ENCODE data around the gene ABHD10. TPM values are rescaled to one million over a fixed set of nuclear protein-coding genes. Genes with fewer than 3 reads are reported as not detected.

ABHD10 gene
- total RNA-seq, 1 experiment from 2014 or later, result 21.8 TPM

GRCh38 chr3:111968319-111969054, 10.3 kb upstream of the ABHD10 start:
- Histone ChIP-seq H2BK120ac (ENCODE audit: low read depth, low read length, poor library complexity, severe bottlenecking) (no peak overlapping the region), H2BK20ac (ENCODE audit: low read depth, low read length, poor library complexity, severe bottlenecking) (no peak overlapping the region), H3K4me1 (ENCODE audit: insufficient read depth, low read length) (no peaks in the 10 kb centered on the region), H2BK15ac (ENCODE audit: low read depth, low read length) (no peak overlapping the region), H3K79me1 (ENCODE audit: insufficient read depth, low read depth, low read length, poor library complexity, severe bottlenecking) (no peaks in the 10 kb centered on the region), H2BK12ac (ENCODE audit: insufficient read length, low read depth, low read length) (no peak overlapping the region), H4K91ac (ENCODE audit: insufficient read length, low read depth, low read length) (no peak overlapping the region), H3K27ac (ENCODE audit: insufficient read length, low read depth, low read length) (no peak overlapping the region), H3K56ac (ENCODE audit: insufficient read length, low read depth, low read length) (no peak overlapping the region), H3K23ac (ENCODE audit: insufficient read length, low read depth, low read length) (no peak overlapping the region), H3K18ac (ENCODE audit: insufficient read length, low read depth, low read length) (no peak overlapping the region), H3T11ph (ENCODE audit: low read length) (no peak overlapping the region), H2BK5ac (ENCODE audit: insufficient read length, low read length) (no peak overlapping the region), H2AFZ (ENCODE audit: low read length) (no peak overlapping the region), H3K14ac (ENCODE audit: insufficient read depth, low read length) (no peak overlapping the region), H3K4me2 (ENCODE audit: insufficient read depth, insufficient read length, low read length) (no peak overlapping the region), H3K4ac (ENCODE audit: low read depth, low read length) (no peak overlapping the region), H3K27me3 (ENCODE audit: insufficient read depth, low read length) (no peaks in the 10 kb centered on the region), H2AK5ac (ENCODE audit: insufficient read length, low read length) (no peak overlapping the region), H3K9me3 (ENCODE audit: control insufficient read depth, low read depth, low read length) (no peaks in the 10 kb centered on the region), H3K79me2 (ENCODE audit: insufficient read depth, low read length) (no peaks in the 10 kb centered on the region), H3K23me2 (ENCODE audit: insufficient read length, low read depth, low read length, poor library complexity, severe bottlenecking) (no peaks in the 10 kb centered on the region), H4K8ac (replicated peaks; ENCODE audit: insufficient read length, low read depth, low read length) (no peak overlapping the region), H4K5ac (ENCODE audit: insufficient read length, low read depth, low read length) (no peak overlapping the region), H4K20me1 (ENCODE audit: control insufficient read depth, insufficient read depth, insufficient read length) (no peaks in the 10 kb centered on the region), H3K9ac (ENCODE audit: extremely low read depth, insufficient read length, low read length) (no peak overlapping the region)
- H3K9me3 Mint-ChIP-seq, result no peaks in the 10 kb centered on the region
- no peak overlapping the region for H3K4me3 Mint-ChIP-seq
- no peak for TF ChIP-seq CTCF (conservative IDR thresholded peaks at IDR 0.05)
- no peaks in the 10 kb centered on the region for H3K27me3 Mint-ChIP-seq (ENCODE audit: low read depth)
- no peak overlapping the region for H3K27ac Mint-ChIP-seq
- H3K4me1 Mint-ChIP-seq, result peaks cover 6 to 9% of the 10 kb centered on the region in 2 experiments
- WGBS (ENCODE audit: extremely low coverage, insufficient read length, low lambda C conversion rate), result no CpG with 5 or more reads among the region's 5 CpGs
- DNase-seq, result no peak
- no peaks in the 10 kb centered on the region; a peak in 1 of 7 replicates for H3K36me3 Mint-ChIP-seq (ENCODE audit: insufficient read depth in 1 of 3, low read depth in 3 of 3)
